GM18861 (cell line): ENCODE results near the gene PACSIN2.

Experiments
- ATAC-seq: cut with Tn5 transposase; IDR thresholded peaks from one replicate; pipeline ENCODE4 v1.9.1; 2021; ENCODE audit not compliant: unreplicated experiment

Gene PACSIN2

GRCh38 chr22:42887120-42887519 lies 127.8 kb downstream of the PACSIN2 start:
- ATAC-seq: no peak

GRCh38 chr22:42885446-42885845 lies 129.5 kb downstream of the PACSIN2 start:
- no peak for ATAC-seq

GRCh38 chr22:42884616-42885375 lies 130.2 kb downstream of the PACSIN2 start:
- ATAC-seq: no peak

GRCh38 chr22:42883970-42884369 lies 131.0 kb downstream of the PACSIN2 start:
- no peak for ATAC-seq

- no peak for ATAC-seq
These were observed 131.8 kb downstream of the PACSIN2 start for GRCh38 chr22:42883121-42883520.

- ATAC-seq: no peak
These were observed 132.8 kb downstream of the PACSIN2 start for GRCh38 chr22:42881982-42882656.

GRCh38 chr22:42881298-42881697 lies 133.7 kb downstream of the PACSIN2 start:
- no peak for ATAC-seq

GRCh38 chr22:42880815-42881214 lies 134.1 kb downstream of the PACSIN2 start:
- no peak for ATAC-seq

- ATAC-seq: no peak
These were observed 135.5 kb downstream of the PACSIN2 start for GRCh38 chr22:42879371-42880021.

- ATAC-seq: no peak
These were observed 136.2 kb downstream of the PACSIN2 start for GRCh38 chr22:42878561-42879305.

GRCh38 chr22:42877597-42878340 lies 137.2 kb downstream of the PACSIN2 start:
- no peak for ATAC-seq

- ATAC-seq: no peak
These were observed 137.8 kb downstream of the PACSIN2 start for GRCh38 chr22:42877158-42877557.

- no peak for ATAC-seq
These were observed 138.9 kb downstream of the PACSIN2 start for GRCh38 chr22:42876041-42876440.

GRCh38 chr22:42874010-42874409 lies 140.9 kb downstream of the PACSIN2 start:
- ATAC-seq: no peak

- ATAC-seq: no peak
These were observed 141.6 kb downstream of the PACSIN2 start for GRCh38 chr22:42873356-42873755.

GRCh38 chr22:42872821-42873220 lies 142.1 kb downstream of the PACSIN2 start:
- ATAC-seq: no peak

GRCh38 chr22:42871146-42872050 lies 143.6 kb downstream of the PACSIN2 start:
- ATAC-seq: no peak

- ATAC-seq: no peak
These were observed 145.0 kb downstream of the PACSIN2 start for GRCh38 chr22:42869888-42870480.

- ATAC-seq: no peak
These were observed 145.5 kb downstream of the PACSIN2 start for GRCh38 chr22:42869463-42869862.
